ENCODE measurements around the gene ZNF814. TPM values are rescaled to one million over a fixed set of nuclear protein-coding genes. Genes with fewer than 3 reads are reported as not detected.
"Not testable (repeated sequence)": the region's sequence is repeated elsewhere in the genome, so short reads cannot be mapped to it uniquely, and the experiment has no call there.

Gene ZNF814
- total RNA-seq = 10 to 100 TPM; 23.4 to 37.1 TPM
- 6.8 to 13.1 reads per million in 2 donors for total RNA-seq

GRCh38 chr19:57888560-57889231 is at the start of gene ZNF814:
TSS of gene ZNF814 (minus strand) at chr19:57889037. CDS start at chr19:57888802, 235 bp downstream.
- H3K9me3 ChIP-seq (ENCODE audit: control insufficient read depth, low read length, poor library complexity, severe bottlenecking) = peaks cover 4% of the 10 kb centered on the region
- Mint-ChIP-seq H3K4me1 (peaks cover 10% of the 10 kb centered on the region), H3K4me3 (peak within 1 kb of the TSS; percentile 90), H3K27ac (peak within 1 kb of the TSS; percentile 92), H3K36me3 (ENCODE audit: low read depth) (no peaks in the 10 kb centered on the region), H3K27me3 (no peaks in the 10 kb centered on the region)
- peak; percentile 22 to 75 (median 57) for DNase-seq
- peak; percentile 96 for ATAC-seq

DNA sequence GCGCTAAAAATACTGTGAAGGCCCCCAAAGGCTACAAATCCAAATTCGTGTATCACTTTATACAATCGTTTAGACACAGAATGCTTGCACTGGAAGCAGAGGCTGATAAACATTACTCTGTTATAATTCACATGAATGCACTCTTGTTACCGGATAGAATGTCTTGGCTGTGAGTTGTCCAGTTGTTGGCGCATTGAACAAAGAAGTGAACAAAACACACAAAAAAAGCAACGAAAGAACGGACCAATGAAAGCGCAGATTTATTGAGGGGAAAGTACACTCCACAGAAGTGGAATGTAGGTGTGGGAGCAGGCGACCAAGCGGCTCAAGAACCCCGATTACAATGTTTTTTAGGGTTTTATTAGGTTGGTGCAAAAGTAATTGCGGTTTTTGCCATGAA is 46.9 kb upstream of the ZNF814 start:
- no peaks in the 10 kb centered on the region for H3K27me3 Mint-ChIP-seq
- H3K4me1 Mint-ChIP-seq = peaks cover 4% of the 10 kb centered on the region
- ATAC-seq (no peak), DNase-seq (no peak)
- peak overlapping the region; percentile 85 for H3K27ac Mint-ChIP-seq
- peaks cover 19% of the 10 kb centered on the region for H3K9me3 ChIP-seq (ENCODE audit: control insufficient read depth, low read length, poor library complexity, severe bottlenecking)
- H3K4me3 Mint-ChIP-seq = no peak overlapping the region
- H3K36me3 Mint-ChIP-seq (ENCODE audit: low read depth) = no peaks in the 10 kb centered on the region

- Mint-ChIP-seq H3K27me3 (no peaks in the 10 kb centered on the region), H3K4me3 (peak within 1 kb of the TSS; percentile 87), H3K27ac (peak within 1 kb of the TSS; percentile 85), H3K36me3 (ENCODE audit: low read depth) (no peaks in the 10 kb centered on the region), H3K4me1 (peaks cover 4% of the 10 kb centered on the region)
- peaks cover 19% of the 10 kb centered on the region for H3K9me3 ChIP-seq (ENCODE audit: control insufficient read depth, low read length, poor library complexity, severe bottlenecking)
- ATAC-seq (peak; percentile 99), DNase-seq (peak in 2 of 3 donors; percentile 10 to 27)
Measured at GRCh38 chr19:57934820-57935665, 46.2 kb upstream of the ZNF814 start, which contains the start of gene ZNF418. TSS of gene ZNF418 (minus strand) at chr19:57935402. CDS start at chr19:57933822, 1,580 bp downstream.

DNA sequence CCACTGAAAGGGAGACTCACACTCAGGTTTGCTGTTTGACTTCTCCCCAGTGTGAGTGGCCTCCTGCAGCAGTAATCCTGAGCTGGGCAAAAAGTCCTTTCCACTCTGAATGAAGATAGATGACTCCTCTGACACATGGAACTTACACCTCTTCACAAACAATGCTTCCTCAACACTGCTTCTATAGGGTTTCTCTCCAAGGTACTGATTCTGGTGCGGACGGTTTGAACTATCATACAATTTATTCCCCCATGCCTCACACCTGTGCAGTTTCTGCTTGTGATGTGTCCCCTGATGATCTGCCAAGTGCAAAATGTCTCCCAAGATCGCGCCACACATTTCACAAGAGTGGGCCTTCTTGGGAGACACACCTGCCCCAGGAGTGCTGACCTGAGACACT is 38.8 kb upstream of the ZNF814 start:
- Mint-ChIP-seq H3K4me1 (no peaks in the 10 kb centered on the region), H3K27me3 (no peaks in the 10 kb centered on the region), H3K27ac (no peak overlapping the region), H3K4me3 (no peak overlapping the region), H3K36me3 (ENCODE audit: low read depth) (no peaks in the 10 kb centered on the region)
- DNase-seq (no peak), ATAC-seq (no peak)
- H3K9me3 ChIP-seq (ENCODE audit: control insufficient read depth, low read length, poor library complexity, severe bottlenecking) = peaks cover 16% of the 10 kb centered on the region

DNA sequence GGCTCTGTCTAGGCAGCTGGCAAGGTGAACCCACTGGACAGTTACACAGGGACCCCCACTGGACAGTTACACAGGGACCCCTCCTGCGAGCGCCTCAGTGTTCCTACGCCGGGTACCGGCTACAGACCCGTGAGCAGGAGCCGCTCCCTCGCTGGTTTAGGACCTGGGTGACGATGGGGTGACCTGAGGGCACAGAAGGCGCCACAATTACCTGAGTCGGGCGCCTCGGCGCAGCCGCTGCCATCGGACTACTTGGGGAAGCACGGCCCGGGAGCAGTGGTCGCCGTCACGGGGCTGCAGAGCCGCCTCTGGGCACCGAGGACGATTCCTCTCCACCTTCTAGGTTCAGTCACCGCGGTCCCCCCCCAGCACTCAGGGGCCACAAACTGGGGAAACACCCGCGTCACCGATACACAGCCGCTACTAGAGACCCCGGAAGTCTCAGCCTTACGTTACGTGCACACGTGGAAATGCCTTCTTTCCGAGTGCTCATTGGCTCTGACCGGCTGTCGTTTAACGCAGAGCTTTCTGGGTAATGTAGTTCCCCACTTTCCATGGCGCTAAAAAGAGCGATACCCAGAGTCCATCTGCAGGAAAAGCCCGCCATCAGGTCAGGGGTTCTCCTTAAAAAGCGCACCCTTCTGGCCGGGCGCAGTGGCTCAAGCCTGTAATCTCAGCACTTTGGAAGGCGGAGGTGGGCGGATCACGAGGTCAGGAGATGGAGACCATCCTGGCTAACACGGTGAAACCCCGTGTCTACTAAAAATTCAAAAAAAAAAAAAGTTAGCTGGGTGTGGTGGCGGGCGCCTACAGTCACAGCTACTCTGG is 27.5 kb upstream of the ZNF814 start, which contains the start of gene ZNF417:
ZNF417 (minus strand) TSS at position 425 of the 828 bp plus-strand sequence; CDS start at position 244, 181 bp downstream.
- ATAC-seq = peak; percentile 98
- Mint-ChIP-seq H3K4me3 (peak within 1 kb of the TSS; percentile 93), H3K27ac (peak within 1 kb of the TSS; percentile 98), H3K4me1 (peaks cover 15% of the 10 kb centered on the region)
- not testable (repeated sequence) for H3K27me3 Mint-ChIP-seq; H3K9me3 ChIP-seq (ENCODE audit: control insufficient read depth, low read length, poor library complexity, severe bottlenecking); H3K36me3 Mint-ChIP-seq (ENCODE audit: low read depth)
- DNase-seq = peak; percentile 71 to 79 (median 78)

DNA sequence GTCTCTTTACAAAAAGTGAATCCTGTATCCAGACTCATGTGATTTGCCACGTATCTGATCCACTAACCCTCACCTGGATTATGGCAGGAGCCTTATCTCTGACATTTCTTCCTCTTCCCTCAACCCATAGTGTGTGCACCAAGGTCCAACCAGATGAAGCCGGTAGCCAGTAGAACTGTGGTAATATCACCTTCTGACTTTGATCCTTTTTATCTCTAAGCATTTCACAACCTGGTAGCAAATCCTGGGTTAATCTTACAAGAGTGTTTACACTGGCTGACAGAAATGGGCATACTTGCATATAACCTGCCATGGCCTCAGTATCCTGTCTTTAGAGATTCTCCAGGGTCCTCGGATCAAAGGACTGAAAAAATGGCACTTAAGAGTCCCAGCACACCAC is 25.7 kb upstream of the ZNF814 start:
- H3K27ac Mint-ChIP-seq = no peak overlapping the region
- DNase-seq (no peak), ATAC-seq (no peak)

DNA sequence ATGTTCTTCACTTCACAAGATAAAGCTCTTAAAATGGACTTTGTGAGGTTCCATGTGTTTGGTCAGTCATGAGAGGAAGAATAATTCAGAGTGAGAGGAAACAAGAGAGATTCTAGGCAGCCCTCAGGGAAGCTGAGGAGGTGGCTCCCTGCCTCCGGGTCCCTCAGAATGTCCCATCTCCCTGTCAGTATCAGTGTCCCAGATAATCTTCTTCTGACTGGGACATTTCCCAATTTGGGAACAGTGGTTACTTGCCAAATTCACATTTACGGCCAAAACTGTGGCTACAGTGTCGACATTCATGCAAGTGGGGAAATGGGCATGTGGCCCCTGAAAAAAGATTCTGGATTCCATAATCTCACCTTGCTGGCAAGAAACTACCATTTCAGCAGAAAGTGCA is 18.6 kb upstream of the ZNF814 start:
- peaks cover 10% of the 10 kb centered on the region for H3K9me3 ChIP-seq (ENCODE audit: control insufficient read depth, low read length, poor library complexity, severe bottlenecking)
- Mint-ChIP-seq H3K4me3 (no peak overlapping the region), H3K36me3 (ENCODE audit: low read depth) (peaks cover 6% of the 10 kb centered on the region), H3K4me1 (peaks cover 5% of the 10 kb centered on the region), H3K27me3 (no peaks in the 10 kb centered on the region), H3K27ac (no peak overlapping the region)
- no peak for ATAC-seq
- no peak for DNase-seq

More for the DNA sequence above, 25.7 kb upstream of the ZNF814 start:
- peaks cover 6% of the 10 kb centered on the region for H3K9me3 ChIP-seq (ENCODE audit: control insufficient read depth, low read length, poor library complexity, severe bottlenecking)
- H3K4me1 Mint-ChIP-seq = peaks cover 15% of the 10 kb centered on the region
- no peaks in the 10 kb centered on the region for H3K27me3 Mint-ChIP-seq
- peak overlapping the region; percentile 93 for H3K4me3 Mint-ChIP-seq
- no peaks in the 10 kb centered on the region for H3K36me3 Mint-ChIP-seq (ENCODE audit: low read depth)

GRCh38 chr19:57905258-57905657 is 16.4 kb upstream of the ZNF814 start:
- no peak overlapping the region for H3K27ac Mint-ChIP-seq
- peaks cover 4% of the 10 kb centered on the region for H3K9me3 ChIP-seq (ENCODE audit: control insufficient read depth, low read length, poor library complexity, severe bottlenecking)
- H3K4me1 Mint-ChIP-seq = peaks cover 2% of the 10 kb centered on the region
- ATAC-seq (no peak), DNase-seq (no peak)
- no peaks in the 10 kb centered on the region for H3K27me3 Mint-ChIP-seq
- H3K4me3 Mint-ChIP-seq = no peak overlapping the region
- peaks cover 8% of the 10 kb centered on the region for H3K36me3 Mint-ChIP-seq (ENCODE audit: low read depth)

DNA sequence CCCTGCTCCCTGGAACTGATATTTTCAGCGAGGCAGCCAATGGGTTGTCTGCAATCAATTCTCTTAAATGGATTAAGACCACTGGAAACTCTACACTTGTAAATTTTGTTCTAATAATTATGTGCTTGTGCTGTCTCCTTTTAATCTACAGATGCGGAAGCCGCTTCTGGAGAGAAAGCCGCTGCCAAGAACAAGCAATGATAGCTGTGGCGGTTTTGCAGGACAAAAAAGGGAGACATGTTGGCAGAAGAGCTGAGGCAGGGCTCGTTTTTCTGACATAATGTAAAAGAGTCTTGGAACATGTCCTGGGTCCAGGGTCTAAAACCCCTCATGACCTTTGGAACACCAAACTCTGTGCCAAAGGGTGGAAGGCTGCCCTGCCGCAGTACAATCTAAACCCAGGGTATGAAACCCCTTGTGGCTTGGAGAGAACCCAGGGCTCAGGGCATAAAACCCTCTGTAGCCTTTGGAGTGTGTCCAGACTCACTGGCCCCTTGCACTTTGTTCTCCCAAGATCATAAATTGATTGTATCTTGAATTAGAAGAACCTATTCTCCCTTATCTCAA is 14.9 kb upstream of the ZNF814 start:
- Mint-ChIP-seq H3K27me3 (no peaks in the 10 kb centered on the region), H3K4me3 (no peak overlapping the region), H3K27ac (peak overlapping the region; percentile 27), H3K4me1 (peaks cover 2% of the 10 kb centered on the region), H3K36me3 (ENCODE audit: low read depth) (peaks cover 2% of the 10 kb centered on the region)
- H3K9me3 ChIP-seq (ENCODE audit: control insufficient read depth, low read length, poor library complexity, severe bottlenecking) = peaks cover 4% of the 10 kb centered on the region
- no peak for ATAC-seq
- no peak for DNase-seq

DNA sequence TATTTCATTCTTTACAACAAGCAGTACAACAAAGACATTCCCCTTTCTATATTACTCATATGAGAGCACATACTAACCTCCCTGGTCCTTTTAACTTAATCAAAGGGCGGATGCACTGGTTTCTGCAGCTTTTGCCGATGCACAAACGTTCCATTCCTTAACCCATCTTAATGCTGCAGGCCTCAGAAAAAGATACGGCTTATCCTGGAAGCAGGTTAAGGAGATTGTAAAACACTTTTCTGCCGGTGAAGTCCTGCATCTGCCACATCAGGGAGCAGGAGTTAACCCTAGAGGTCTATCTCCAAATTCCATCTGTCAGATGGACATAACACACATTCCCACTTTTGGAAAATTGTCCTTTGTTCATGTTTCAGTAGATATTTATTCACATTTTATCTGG is 11.5 kb upstream of the ZNF814 start:
- H3K9me3 ChIP-seq (ENCODE audit: control insufficient read depth, low read length, poor library complexity, severe bottlenecking) = no peaks in the 10 kb centered on the region
- no peak for ATAC-seq
- Mint-ChIP-seq H3K4me3 (no peak overlapping the region), H3K27ac (no peak overlapping the region), H3K36me3 (ENCODE audit: low read depth) (peaks cover 2% of the 10 kb centered on the region), H3K4me1 (peaks cover 2% of the 10 kb centered on the region), H3K27me3 (no peaks in the 10 kb centered on the region)
- no peak for DNase-seq

GRCh38 chr19:57890706-57891105 is 1.9 kb upstream of the ZNF814 start:
- not testable (repeated sequence) for H3K4me1 Mint-ChIP-seq; H3K27ac Mint-ChIP-seq; H3K27me3 Mint-ChIP-seq; H3K36me3 Mint-ChIP-seq (ENCODE audit: low read depth); H3K9me3 ChIP-seq (ENCODE audit: control insufficient read depth, low read length, poor library complexity, severe bottlenecking); ATAC-seq; DNase-seq; H3K4me3 Mint-ChIP-seq

DNA sequence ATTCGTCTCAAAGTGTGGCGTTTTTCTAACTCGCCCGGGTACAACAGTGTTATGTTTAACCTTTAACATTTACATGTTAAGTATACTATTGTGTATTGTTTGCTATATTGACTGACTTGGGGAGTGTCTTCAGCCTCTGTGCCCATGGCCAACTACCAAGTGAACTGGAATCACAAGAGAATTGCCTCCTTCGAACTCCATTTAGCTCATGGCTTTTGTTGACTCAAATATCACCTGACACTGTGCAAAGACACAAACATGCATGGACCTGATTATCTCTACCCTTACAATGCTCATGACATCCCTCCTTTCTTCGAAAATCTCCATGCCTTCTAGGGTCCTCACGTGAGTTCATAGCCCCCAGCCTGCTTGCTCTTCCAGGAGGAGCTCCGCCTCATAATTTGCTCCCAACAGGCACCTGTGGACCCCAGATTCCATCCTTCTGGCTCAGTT is 704 bp downstream of the ZNF814 start:
- H3K27ac Mint-ChIP-seq = peak overlapping the region; percentile 92
- H3K9me3 ChIP-seq (ENCODE audit: control insufficient read depth, low read length, poor library complexity, severe bottlenecking) = peaks cover 4% of the 10 kb centered on the region
- H3K36me3 Mint-ChIP-seq (ENCODE audit: low read depth) = no peaks in the 10 kb centered on the region
- peak overlapping the region; percentile 90 for H3K4me3 Mint-ChIP-seq
- no peaks in the 10 kb centered on the region for H3K27me3 Mint-ChIP-seq
- ATAC-seq = no peak
- no peak for DNase-seq
- H3K4me1 Mint-ChIP-seq = peaks cover 10% of the 10 kb centered on the region
